SK-N-SH (cell line): ENCODE measurements around the gene C2CD3. TPM values are rescaled to one million over a fixed set of nuclear protein-coding genes. Genes with fewer than 3 reads are reported as not detected.

Experiments
- CTCF ChIA-PET: fragments of 300-600, 350-600 bp; formaldehyde crosslinking; extraction: SDS; loops from one replicate; lab custom pipeline; 2021; lab: Yijun Ruan, JAX
- POLR2A ChIA-PET: fragments of 350-600 bp; sonication (Branson Sonifier 250); formaldehyde crosslinking; extraction: SDS; loops from one replicate; lab custom pipeline; 2020; ENCODE audit warnings: antibody characterized with exemption, inconsistent platforms; lab: Yijun Ruan, JAX
- DNase-seq: peaks from one replicate; pipeline ENCODE4 v3.0.0; 2012
- H2AFZ ChIP-seq: fragments of 200-600 bp; sonication (generic); 2 replicates; pipeline ENCODE4 v1.8.1; 2016; ENCODE audit warnings: antibody characterized with exemption, mild to moderate bottlenecking, low read depth
- H3F3A ChIP-seq: fragments of 200-600 bp; sonication (generic); replicated peaks from 2 replicates; pipeline ENCODE3; 2016; ENCODE audit warnings: antibody characterized with exemption, mild to moderate bottlenecking; ENCODE audit not compliant: insufficient read depth
- H3K27ac ChIP-seq, 2 experiments: fragments of 200-500 bp in 1 of 2; fragments of 200-600 bp in 1 of 2; sonication (Bioruptor generic) in 1 of 2; sonication (generic), shearing (Covaris generic) in 1 of 2; 2 replicates each; pipeline versions ENCODE4 v1.5.1 to v1.6.1; 2014 to 2016; ENCODE audit warnings: low read depth in 2 of 2, inconsistent platforms in 1 of 2, low read length in 1 of 2, mild to moderate bottlenecking in 1 of 2, mixed read lengths in 1 of 2
- H3K27me3 ChIP-seq: fragments of 200-600 bp; sonication (generic), shearing (Covaris generic); 2 replicates; pipeline ENCODE4 v1.6.1; 2016; ENCODE audit warnings: mixed run types; ENCODE audit not compliant: insufficient read depth
- H3K36me3 ChIP-seq, 2 experiments: fragments of 200-500 bp in 1 of 2; fragments of 200-600 bp in 1 of 2; sonication (Bioruptor generic) in 1 of 2; sonication (generic) in 1 of 2; replicated peaks in 1 of 2; 2 replicates each; pipeline versions ENCODE3 to v1.5.1; 2014 to 2016; ENCODE audit warnings: low read length in 1 of 2, mild to moderate bottlenecking in 1 of 2; ENCODE audit not compliant: insufficient read depth in 2 of 2, control insufficient read depth in 1 of 2
- H3K4me1 ChIP-seq, 2 experiments: fragments of 200-500 bp in 1 of 2; fragments of 200-600 bp in 1 of 2; sonication (Bioruptor generic) in 1 of 2; sonication (generic), shearing (Covaris generic) in 1 of 2; 2 replicates each; pipeline versions ENCODE4 v1.5.1 to v1.6.1; 2014 to 2016; ENCODE audit warnings: low read depth in 1 of 2, low read length in 1 of 2, mixed run types in 1 of 2; ENCODE audit not compliant: insufficient read depth in 2 of 2, control insufficient read depth in 1 of 2
- H3K4me2 ChIP-seq: fragments of 200-600 bp; sonication (generic), shearing (Covaris generic); 2 replicates; pipeline ENCODE4 v1.6.1; 2017; ENCODE audit warnings: mixed run types
- H3K4me3 ChIP-seq, 2 experiments: fragments of 200-500 bp in 1 of 2; fragments of 200-600 bp in 1 of 2; sonication (Bioruptor generic) in 1 of 2; sonication (generic), shearing (Covaris generic) in 1 of 2; 2 replicates each; pipeline versions ENCODE4 v1.5.1 to v1.8.1; 2014 to 2016; ENCODE audit warnings: low read depth in 2 of 2, inconsistent platforms in 1 of 2, low read length in 1 of 2, mild to moderate bottlenecking in 1 of 2, mixed read lengths in 1 of 2, moderate library complexity in 1 of 2
- H3K79me2 ChIP-seq: fragments of 200-600 bp; sonication (generic); 2 replicates; pipeline ENCODE4 v1.8.1; 2017; ENCODE audit warnings: mild to moderate bottlenecking; ENCODE audit not compliant: insufficient read depth
- H3K9ac ChIP-seq: fragments of 200-600 bp; sonication (generic); 2 replicates; pipeline ENCODE4 v1.6.1; 2017; ENCODE audit warnings: mixed run types
- H3K9me2 ChIP-seq: fragments of 200-600 bp; sonication (generic); 2 replicates; pipeline ENCODE4 v1.6.1; 2017; ENCODE audit warnings: mixed run types
- H3K9me3 ChIP-seq: fragments of 200-600 bp; sonication (generic); 2 replicates; pipeline ENCODE4 v1.6.1; 2017; ENCODE audit warnings: mixed run types, mild to moderate bottlenecking, moderate library complexity
- H4K20me1 ChIP-seq: fragments of 200-600 bp; sonication (generic); 2 replicates; pipeline ENCODE4 v1.6.1; 2017; ENCODE audit warnings: mild to moderate bottlenecking, mixed run types; ENCODE audit not compliant: insufficient read depth
- CHD2 ChIP-seq: fragments of 150-350 bp; IDR thresholded peaks from 2 replicates; pipeline ENCODE4 v1.6.1; 2018; ENCODE audit warnings: low read length; ENCODE audit not compliant: partially characterized antibody
- ELF1 ChIP-seq: IDR thresholded peaks from 2 replicates; pipeline ENCODE4 v1.4.0; 2012
- EZH2phosphoT487 ChIP-seq: fragments of 200-600 bp; sonication (generic); IDR thresholded peaks from 2 replicates; pipeline ENCODE4 v1.6.1; 2017; ENCODE audit warnings: low read depth, mixed run types, mild to moderate bottlenecking, antibody characterized with exemption, moderate library complexity, borderline replicate concordance
- FOSL2 ChIP-seq: IDR thresholded peaks from 2 replicates; pipeline ENCODE4 v1.4.0; 2012; ENCODE audit warnings: low read depth, mild to moderate bottlenecking, moderate library complexity, borderline replicate concordance
- FOXM1 ChIP-seq: IDR thresholded peaks from 2 replicates; pipeline ENCODE4 v1.4.0; 2012; ENCODE audit warnings: low read depth, mild to moderate bottlenecking
- GATA2 ChIP-seq: sonication (generic); formaldehyde crosslinking; IDR thresholded peaks from 2 replicates; pipeline ENCODE4 v1.5.0; 2020; ENCODE audit warnings: mild to moderate bottlenecking, missing genetic modification reagents
- MXI1 ChIP-seq: IDR thresholded peaks from 2 replicates; pipeline ENCODE4 v1.6.1; 2012; ENCODE audit warnings: mild to moderate bottlenecking, low read depth, low read length, improper control_type of control experiment
- NFIC ChIP-seq: IDR thresholded peaks from 2 replicates; pipeline ENCODE4 v1.4.0; 2012; ENCODE audit warnings: borderline replicate concordance
- POLR2AphosphoS5 ChIP-seq: IDR thresholded peaks from 2 replicates; pipeline ENCODE4 v1.6.1; 2012; ENCODE audit warnings: low read depth, low read length
- RCOR1 ChIP-seq: fragments of 150-350 bp; IDR thresholded peaks from 2 replicates; pipeline ENCODE4 v1.6.1; 2017; ENCODE audit warnings: antibody characterized with exemption, low read length
- SMC3 ChIP-seq: IDR thresholded peaks from 2 replicates; pipeline ENCODE4 v1.6.1; 2012; ENCODE audit warnings: low read depth, low read length, improper control_type of control experiment
- TCF12 ChIP-seq: IDR thresholded peaks from 2 replicates; pipeline ENCODE4 v1.4.0; 2012
- YY1 ChIP-seq: IDR thresholded peaks from 2 replicates; pipeline ENCODE4 v1.4.0; 2012; ENCODE audit warnings: low read depth, mild to moderate bottlenecking
- WGBS: methylation state at CpG from one replicate; pipeline ENCODE4 v1.1.6; 2017; ENCODE audit warnings: low lambda C conversion rate; 5-methylcytosine and 5-hydroxymethylcytosine counted together
- polyA plus RNA-seq, 3 experiments: library from polyadenylated mRNA; depleted of rRNA; stranded (reverse); fragments of >200 nt; gene quantifications; 2 replicates each; pipeline ENCODE4 v1.2.3, GENCODE V29; 2012
- TF ChIP-seq, protein P1 (sequence below): fragments of 150-350 bp; IDR thresholded peaks from 2 replicates; pipeline ENCODE4 v1.6.1; 2017; ENCODE audit warnings: antibody characterized with exemption, low read length, low read depth, borderline replicate concordance
- TF ChIP-seq, protein P2 (sequence below): fragments of 200-600 bp; sonication (generic); IDR thresholded peaks from 2 replicates; pipeline ENCODE4 v1.6.1; 2017; ENCODE audit warnings: antibody characterized with exemption, mild to moderate bottlenecking, moderate library complexity

C2CD3 gene
- polyA plus RNA-seq, 1 of the 3 experiments (the other 2 are of a cell fraction): 7.0 TPM

DNA sequence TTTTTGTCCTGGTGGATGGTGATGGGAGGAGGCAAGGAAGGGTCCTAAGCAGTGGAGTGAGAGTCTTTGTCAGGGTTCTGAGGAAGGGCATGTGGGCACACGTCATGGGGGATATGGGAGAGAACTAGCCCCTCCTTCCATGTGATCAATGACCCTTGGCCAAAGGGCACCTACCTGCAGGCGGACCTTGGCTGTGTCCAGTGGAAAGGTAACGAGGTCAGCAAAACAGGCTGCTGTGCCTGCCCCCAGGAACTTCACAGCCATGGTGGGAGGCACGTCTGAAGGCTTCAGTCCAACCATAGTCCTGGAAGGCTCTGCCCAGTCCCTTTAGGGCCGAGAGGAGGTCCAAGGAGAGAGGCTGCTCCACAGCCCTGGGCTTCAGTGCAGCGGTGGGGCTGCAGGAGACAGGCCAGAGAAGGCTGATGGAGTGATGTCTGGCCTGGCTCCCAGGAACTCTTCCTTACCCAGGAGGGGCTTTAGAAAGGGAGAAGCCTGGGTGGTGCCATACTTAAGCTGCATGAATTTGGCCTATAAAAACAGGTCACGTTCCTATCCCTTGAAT lies 164.0 kb downstream of the C2CD3 start:
- no peak overlapping the region for H3K4me3 ChIP-seq
- ChIA-PET POLR2A (no interaction called here), CTCF (no interaction called here)
- H3K9ac ChIP-seq: no peak overlapping the region
- H3K4me1 ChIP-seq: peaks cover 0 to 2% of the 10 kb centered on the region in 2 experiments; a peak in 1 of 4 replicates
- no peak overlapping the region for H2AFZ ChIP-seq
- no peak overlapping the region for H3K4me2 ChIP-seq
- no peaks in the 10 kb centered on the region for H3K9me3 ChIP-seq
- H3K9me2 ChIP-seq: no peaks in the 10 kb centered on the region
- 100% methylated on average over 2 of the region's 7 CpGs for WGBS
- H3F3A ChIP-seq: no peaks in the 10 kb centered on the region
- no peaks in the 10 kb centered on the region for H4K20me1 ChIP-seq
- no peak for DNase-seq
- no peaks in the 10 kb centered on the region for H3K27me3 ChIP-seq
- no peaks in the 10 kb centered on the region for H3K79me2 ChIP-seq
- H3K27ac ChIP-seq: no peak overlapping the region
- TF ChIP-seq MXI1 (no peak), SMC3 (no peak), YY1 (no peak), FOXM1 (no peak)
- TF ChIP-seq, protein P1, sequence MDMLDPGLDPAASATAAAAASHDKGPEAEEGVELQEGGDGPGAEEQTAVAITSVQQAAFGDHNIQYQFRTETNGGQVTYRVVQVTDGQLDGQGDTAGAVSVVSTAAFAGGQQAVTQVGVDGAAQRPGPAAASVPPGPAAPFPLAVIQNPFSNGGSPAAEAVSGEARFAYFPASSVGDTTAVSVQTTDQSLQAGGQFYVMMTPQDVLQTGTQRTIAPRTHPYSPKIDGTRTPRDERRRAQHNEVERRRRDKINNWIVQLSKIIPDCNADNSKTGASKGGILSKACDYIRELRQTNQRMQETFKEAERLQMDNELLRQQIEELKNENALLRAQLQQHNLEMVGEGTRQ: no peak
- H3K36me3 ChIP-seq: peaks cover 0 to 10% of the 10 kb centered on the region in 2 experiments

DNA sequence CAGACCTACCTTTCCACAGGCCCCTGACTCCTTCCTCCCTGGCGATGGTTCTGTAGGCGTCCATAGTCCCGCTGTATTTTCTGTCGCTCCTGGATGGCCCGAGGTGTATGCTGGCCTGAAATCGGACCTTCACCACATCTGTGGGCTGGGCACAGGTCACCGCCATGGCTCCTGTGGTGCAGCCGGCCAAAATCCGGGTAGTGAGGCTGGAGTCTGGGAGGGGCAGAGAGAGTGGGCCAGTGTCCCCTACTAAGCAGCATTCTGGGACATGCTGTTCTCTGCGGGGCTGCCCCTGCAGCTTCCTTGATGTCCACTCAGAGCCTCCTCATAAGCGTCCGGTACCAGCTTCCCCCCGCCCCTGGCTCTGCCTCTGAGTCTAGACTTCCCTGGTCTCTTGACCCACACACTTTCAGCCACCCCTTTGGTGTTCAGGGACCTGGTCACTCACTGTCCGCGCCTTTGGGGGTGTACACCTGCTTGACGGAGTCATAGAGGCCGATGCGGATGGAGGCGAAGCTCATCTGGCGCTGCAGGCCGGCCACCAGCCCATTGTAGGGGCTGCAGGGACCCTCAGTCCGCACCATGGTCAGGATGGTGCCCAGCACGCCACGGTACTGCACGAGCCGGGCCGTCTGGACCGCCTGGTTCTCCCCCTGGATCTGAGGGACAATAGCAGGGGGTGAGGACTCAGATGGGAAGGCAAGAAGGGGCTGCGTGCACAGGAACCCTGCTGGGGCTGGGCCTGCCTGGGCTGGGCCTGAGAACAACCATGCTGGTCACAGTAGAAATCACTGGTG lies 164.9 kb downstream of the C2CD3 start:
- Histone ChIP-seq H4K20me1 (no peaks in the 10 kb centered on the region), H3K9me3 (no peaks in the 10 kb centered on the region), H3K27ac (no peak overlapping the region), H3K9me2 (no peaks in the 10 kb centered on the region), H3K27me3 (no peaks in the 10 kb centered on the region), H3K4me2 (no peak overlapping the region), H3K36me3 (peaks cover 0 to 11% of the 10 kb centered on the region in 2 experiments), H3K4me3 (no peak overlapping the region), H3K79me2 (no peaks in the 10 kb centered on the region), H3F3A (no peaks in the 10 kb centered on the region), H3K9ac (no peak overlapping the region), H3K4me1 (peaks cover 0 to 2% of the 10 kb centered on the region in 2 experiments; a peak in 1 of 4 replicates), H2AFZ (no peak overlapping the region)
- ChIA-PET CTCF (interaction anchor here (0.6 kb wide), 1 partner anchor 717 kb away, joined by 3 read pairs; no protein-coding TSS in a partner anchor), POLR2A (no interaction called here)
- WGBS: 91% methylated on average over 12 of the region's 29 CpGs
- peak; percentile 14 for DNase-seq
- TF ChIP-seq FOSL2: no peak
- TF ChIP-seq CHD2: no peak
- TF ChIP-seq ELF1: no peak
- TF ChIP-seq GATA2 (CRISPR knock-in tag): no peak
- TF ChIP-seq POLR2AphosphoS5: no peak
- no peak for TF ChIP-seq RCOR1
- TF ChIP-seq MXI1: no peak
- TF ChIP-seq SMC3: no peak
- TF ChIP-seq EZH2phosphoT487: no peak
- TF ChIP-seq, protein P2, sequence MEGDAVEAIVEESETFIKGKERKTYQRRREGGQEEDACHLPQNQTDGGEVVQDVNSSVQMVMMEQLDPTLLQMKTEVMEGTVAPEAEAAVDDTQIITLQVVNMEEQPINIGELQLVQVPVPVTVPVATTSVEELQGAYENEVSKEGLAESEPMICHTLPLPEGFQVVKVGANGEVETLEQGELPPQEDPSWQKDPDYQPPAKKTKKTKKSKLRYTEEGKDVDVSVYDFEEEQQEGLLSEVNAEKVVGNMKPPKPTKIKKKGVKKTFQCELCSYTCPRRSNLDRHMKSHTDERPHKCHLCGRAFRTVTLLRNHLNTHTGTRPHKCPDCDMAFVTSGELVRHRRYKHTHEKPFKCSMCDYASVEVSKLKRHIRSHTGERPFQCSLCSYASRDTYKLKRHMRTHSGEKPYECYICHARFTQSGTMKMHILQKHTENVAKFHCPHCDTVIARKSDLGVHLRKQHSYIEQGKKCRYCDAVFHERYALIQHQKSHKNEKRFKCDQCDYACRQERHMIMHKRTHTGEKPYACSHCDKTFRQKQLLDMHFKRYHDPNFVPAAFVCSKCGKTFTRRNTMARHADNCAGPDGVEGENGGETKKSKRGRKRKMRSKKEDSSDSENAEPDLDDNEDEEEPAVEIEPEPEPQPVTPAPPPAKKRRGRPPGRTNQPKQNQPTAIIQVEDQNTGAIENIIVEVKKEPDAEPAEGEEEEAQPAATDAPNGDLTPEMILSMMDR: no peak
- TF ChIP-seq NFIC: no peak
- TF ChIP-seq TCF12: no peak
- TF ChIP-seq, protein P1: no peak
